Cardiac septum (tissue), 1 donor: ENCODE measurements around the gene ACTRT1. TPM values are rescaled to one million over a fixed set of nuclear protein-coding genes. Genes with fewer than 3 reads are reported as not detected.

Experiments
- DNase-seq: peaks from one replicate; pipeline ENCODE4 v3.0.0-alpha.2; 2020; ENCODE audit warnings: low spot score
- intact Hi-C: fragments of 100-400 bp; cut with DNase I; formaldehyde crosslinking; loops from one replicate; pipeline ENCODE4 v1.14.0; 2022
- long read RNA-seq: library from polyadenylated mRNA; unstranded; transcript quantifications from one replicate; pipeline ENCODE4 v2.0.0, GENCODE V29; 2021
- total RNA-seq: library from RNA; stranded (reverse); fragmentation: NEBNext Ultra II Directional; extraction: Animal tissue kit (Norgen Biotek cat#: 25700); gene quantifications from one replicate; pipeline ENCODE4 v1.2.1, GENCODE V29; 2021
- donor health status: DM: no; HTN: no; CAD: no.

ACTRT1 gene
- total RNA-seq: not detected
- long read RNA-seq: 0 reads

GRCh38 chrX:128052303-128052702, at the start of gene ACTRT1:
Gene ACTRT1, minus strand, starts transcription at chrX:128052403. Its CDS starts 197 bp downstream, at chrX:128052206.
- intact Hi-C loops: no loop called here
- no peak for DNase-seq

GRCh38 chrX:128078545-128078944, 26.3 kb upstream of the ACTRT1 start:
- intact Hi-C loops: no loop called here
- no peak for DNase-seq

- no peak for DNase-seq
- intact Hi-C loops: no loop called here
Measured at GRCh38 chrX:128057421-128057820, 5.2 kb upstream of the ACTRT1 start.

- intact Hi-C loops: no loop called here
- DNase-seq: no peak
Measured at GRCh38 chrX:128051526-128051925, 677 bp downstream of the ACTRT1 start.

GRCh38 chrX:128035318-128035717, 16.9 kb downstream of the ACTRT1 start:
- intact Hi-C loops: no loop called here
- no peak for DNase-seq

GRCh38 chrX:128021566-128021965, 30.6 kb downstream of the ACTRT1 start:
- intact Hi-C loops: no loop called here

GRCh38 chrX:128020701-128021100, 31.5 kb downstream of the ACTRT1 start:
- no peak for DNase-seq
- intact Hi-C loops: no loop called here

More at GRCh38 chrX:128021566-128021965, 30.6 kb downstream of the ACTRT1 start:
- no peak for DNase-seq

GRCh38 chrX:128019218-128019617, 33.0 kb downstream of the ACTRT1 start:
- DNase-seq: no peak
- intact Hi-C loops: no loop called here

GRCh38 chrX:128012015-128012414, 40.2 kb downstream of the ACTRT1 start:
- no peak for DNase-seq
- intact Hi-C loops: no loop called here

- intact Hi-C loops: no loop called here
- DNase-seq: no peak
Measured at GRCh38 chrX:128007882-128008281, 44.3 kb downstream of the ACTRT1 start.
